Activated T-helper 1 cell treated with anti-CD3 and anti-CD28 coated beads, Interleukin-2, amount 50 U/mL, for 16 hours (primary cell): ENCODE data around the gene PBX1.

Experiments
- DNase-seq, 2 donors: peaks; one replicate each; pipeline ENCODE4 v3.0.0-alpha.2; 2020; ENCODE audit warnings: low read depth in 1 of 2, low spot score in 1 of 2

Gene PBX1

GRCh38 chr1:164614316-164614715, 55.3 kb downstream of the PBX1 start:
- DNase-seq, result no peak

DNA sequence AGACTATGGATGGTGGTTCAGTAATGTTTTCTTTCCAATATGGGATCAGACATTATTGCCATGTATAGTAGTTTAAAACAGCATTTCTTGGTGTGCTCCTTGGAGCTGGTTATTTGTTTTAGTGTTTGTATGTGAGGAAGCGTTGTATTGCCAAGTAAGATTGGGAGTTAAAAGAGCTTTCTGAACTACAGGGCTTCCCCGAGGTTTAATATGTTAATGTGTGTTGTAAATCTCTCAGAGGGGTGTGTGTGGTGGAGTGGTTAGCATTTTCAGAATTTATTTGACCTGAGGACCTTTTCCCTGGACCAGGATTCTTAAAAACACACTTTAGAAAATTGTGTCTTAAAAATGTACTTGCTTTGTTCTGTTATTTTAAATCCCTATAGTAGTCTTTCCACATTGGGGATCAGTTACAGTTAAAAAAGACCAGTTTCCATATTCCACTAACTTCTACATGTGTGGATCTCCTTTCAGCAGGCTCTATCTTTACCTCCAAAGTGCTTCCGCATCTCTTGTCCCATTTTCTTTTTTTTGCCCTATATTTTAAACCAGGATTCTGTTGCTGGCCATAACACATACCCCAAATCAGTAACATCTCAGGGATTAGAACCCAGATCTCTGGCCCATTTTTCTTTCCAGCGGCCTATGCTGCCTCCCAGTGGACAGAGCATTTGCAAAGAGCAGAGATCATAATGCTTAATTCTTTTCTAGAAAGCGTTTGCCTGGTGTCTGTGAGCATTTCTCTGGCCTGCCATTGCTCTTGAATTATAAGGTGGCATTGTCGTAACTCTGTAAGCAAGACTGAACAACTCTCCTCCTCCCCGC, 58.6 kb downstream of the PBX1 start:
- DNase-seq, result no peak

GRCh38 chr1:164618202-164618564, 59.2 kb downstream of the PBX1 start:
- no peak for DNase-seq

- DNase-seq, result no peak
Observed at GRCh38 chr1:164619006-164619784, 60.2 kb downstream of the PBX1 start.

DNA sequence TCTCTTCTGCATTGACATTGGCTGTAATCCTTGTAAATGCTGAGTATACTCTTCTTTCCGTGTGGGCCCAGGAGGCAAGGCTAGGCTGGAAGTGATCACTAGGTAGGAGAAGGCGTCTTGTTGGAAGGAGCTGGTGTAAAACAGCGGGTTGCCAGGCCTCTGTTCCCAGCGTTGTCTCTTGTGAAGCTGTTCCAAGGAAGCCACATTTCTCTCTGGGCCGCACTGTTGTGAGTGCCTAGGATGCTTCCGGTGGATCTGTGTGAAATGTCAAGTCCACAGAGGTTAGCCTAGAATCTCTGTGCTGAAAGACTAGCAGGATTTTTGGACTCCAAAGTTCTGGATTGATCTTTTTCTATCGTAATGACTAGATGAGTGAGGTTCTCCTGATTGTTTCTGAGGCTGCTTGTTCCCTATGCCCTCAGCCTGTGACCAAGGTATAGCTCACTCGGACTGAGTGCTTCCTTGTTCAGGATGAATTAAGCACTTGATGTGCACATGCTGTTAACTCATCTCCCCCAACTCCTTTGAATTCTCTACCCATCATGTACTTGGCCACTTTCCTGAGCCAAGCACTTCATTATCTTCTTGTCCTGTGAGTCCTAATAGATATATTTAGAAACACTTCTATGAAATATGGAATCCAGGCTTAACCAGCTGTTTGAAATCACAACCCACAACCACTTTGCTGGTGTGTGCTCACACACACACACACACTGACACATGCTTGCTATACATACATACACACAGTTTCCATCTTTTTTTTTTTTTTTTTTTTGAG, 63.3 kb downstream of the PBX1 start:
- DNase-seq, result no peak

DNA sequence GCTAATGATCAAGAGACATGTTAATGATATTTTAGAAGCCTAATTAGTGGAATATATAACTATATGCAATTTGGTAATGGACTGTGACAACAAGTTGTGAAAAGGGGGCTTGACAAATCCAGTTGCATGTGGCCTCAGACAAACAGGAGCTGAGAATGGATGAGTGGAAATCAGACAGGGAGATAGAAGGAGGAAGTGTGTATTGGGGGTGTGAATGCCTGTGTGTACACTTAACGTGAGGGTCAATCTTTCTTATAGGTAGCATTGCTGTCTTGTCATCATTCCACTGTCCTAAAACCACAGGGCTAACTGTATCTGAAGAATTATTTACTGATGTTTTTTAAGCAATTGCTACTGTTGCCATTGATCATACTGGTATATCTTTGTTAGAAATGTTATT, 64.8 kb downstream of the PBX1 start:
- DNase-seq, result no peak

GRCh38 chr1:164624400-164624799, 65.4 kb downstream of the PBX1 start:
- DNase-seq, result no peak

DNA sequence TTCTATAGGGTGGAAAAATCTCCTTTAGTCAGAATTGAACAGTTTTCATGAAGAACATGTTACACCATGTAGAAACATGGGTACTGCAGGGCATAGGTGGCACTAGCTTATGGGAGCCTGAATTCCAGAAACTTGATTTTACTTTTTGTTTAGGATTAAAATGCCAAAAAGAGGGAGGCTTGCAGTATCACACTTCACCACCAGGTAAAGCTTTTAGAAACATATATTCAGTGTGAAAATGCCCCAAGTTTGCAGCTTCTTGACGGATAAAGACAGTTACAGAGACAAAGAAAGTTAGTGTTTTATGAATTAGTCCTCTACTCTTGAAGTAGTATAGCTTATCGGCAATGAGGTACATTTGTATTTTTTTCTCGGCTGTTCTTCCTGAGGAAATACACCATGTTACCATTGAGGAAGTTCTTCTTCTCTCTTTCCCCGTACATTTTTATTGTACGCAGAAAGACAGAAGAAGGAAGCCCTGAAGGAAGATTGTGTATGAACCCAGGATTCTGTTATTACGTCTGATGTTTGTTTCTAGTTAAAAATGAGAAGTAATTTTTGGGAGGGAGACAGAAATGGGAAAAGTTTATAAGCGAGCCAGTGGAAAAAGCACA, 66.1 kb downstream of the PBX1 start:
- no peak for DNase-seq

DNA sequence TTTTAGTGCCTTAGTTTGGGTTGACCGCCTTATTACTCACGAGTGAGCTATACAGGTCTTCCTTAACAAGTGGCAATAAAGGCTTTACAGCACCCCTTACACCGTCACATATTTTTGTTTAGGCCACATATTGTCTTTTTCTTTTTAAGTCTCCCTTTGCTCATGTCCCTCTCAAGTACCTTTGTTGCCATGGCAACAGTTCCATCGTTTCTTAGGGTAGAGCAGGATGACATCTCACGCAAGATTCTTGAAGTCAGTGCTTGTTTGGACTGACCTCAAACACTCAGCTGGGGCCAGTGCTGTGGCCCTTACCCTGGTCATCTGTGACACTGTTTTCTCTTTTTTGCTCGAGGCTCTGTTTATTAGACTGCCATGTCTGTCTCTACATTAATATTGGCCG, 69.8 kb downstream of the PBX1 start:
- no peak for DNase-seq

GRCh38 chr1:164629971-164630370, 71.0 kb downstream of the PBX1 start:
- no peak for DNase-seq

GRCh38 chr1:164630626-164631396, 71.8 kb downstream of the PBX1 start:
- no peak for DNase-seq

DNA sequence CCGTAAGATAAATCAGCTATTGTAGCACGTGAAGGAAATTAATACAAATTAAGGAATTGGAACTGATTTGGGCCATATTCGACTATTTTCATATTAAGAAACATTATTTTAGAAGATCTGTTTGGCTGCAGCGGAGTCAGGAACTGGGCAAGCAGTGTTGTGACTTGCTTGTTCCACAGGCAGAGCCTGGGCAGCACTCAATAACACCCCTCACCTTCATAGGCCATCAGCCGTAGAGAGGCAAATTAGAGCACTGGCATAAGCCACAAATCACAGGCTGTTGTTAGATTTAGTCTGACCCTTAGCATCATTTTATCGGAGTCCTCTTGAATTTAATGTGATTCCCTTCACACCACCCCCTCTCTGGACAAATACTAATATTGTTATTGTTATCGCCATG, 72.8 kb downstream of the PBX1 start:
- no peak for DNase-seq

DNA sequence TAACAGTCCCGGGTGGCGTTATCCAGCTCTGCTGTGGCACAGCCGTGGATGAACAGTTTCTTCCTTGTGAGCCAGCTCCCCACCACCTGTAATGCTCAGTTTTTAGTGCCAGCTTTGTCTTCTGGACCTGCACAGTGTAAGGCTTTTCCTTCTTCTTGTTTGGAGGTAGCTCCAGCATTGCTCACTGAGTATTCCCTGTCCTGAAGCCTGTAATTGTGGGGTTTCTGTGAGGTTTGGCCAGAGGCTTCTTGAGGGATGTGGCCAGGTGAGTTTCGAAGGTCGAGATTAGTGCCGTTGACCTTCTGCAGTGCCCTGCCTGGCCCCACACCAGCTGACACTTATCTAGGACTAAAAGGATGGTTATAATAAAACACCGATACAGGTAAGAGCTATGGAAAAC, 75.0 kb downstream of the PBX1 start:
- no peak for DNase-seq

- no peak for DNase-seq
Observed at GRCh38 chr1:164635059-164635802, 76.2 kb downstream of the PBX1 start.

- DNase-seq, result no peak
Observed at GRCh38 chr1:164635803-164636731, 77.1 kb downstream of the PBX1 start.

DNA sequence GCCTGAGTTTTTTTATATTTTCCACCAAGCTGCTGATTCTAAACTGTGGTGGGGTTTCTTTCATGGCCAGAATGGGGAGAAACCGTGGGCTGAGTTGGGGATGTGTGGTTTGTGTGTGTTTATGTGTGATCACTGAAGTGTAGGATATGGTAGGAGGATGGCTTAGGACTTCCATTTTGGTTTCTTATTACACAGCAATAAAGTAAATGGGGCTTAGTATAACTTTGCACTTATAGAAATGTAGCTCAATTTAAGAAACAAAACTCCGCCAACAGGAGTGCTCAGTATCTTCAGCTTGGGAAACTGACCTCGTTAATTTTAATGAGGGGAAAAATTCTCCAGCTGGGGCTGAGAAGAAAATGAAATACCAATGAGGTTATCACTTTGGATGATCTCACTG, 77.8 kb downstream of the PBX1 start:
- no peak for DNase-seq

DNA sequence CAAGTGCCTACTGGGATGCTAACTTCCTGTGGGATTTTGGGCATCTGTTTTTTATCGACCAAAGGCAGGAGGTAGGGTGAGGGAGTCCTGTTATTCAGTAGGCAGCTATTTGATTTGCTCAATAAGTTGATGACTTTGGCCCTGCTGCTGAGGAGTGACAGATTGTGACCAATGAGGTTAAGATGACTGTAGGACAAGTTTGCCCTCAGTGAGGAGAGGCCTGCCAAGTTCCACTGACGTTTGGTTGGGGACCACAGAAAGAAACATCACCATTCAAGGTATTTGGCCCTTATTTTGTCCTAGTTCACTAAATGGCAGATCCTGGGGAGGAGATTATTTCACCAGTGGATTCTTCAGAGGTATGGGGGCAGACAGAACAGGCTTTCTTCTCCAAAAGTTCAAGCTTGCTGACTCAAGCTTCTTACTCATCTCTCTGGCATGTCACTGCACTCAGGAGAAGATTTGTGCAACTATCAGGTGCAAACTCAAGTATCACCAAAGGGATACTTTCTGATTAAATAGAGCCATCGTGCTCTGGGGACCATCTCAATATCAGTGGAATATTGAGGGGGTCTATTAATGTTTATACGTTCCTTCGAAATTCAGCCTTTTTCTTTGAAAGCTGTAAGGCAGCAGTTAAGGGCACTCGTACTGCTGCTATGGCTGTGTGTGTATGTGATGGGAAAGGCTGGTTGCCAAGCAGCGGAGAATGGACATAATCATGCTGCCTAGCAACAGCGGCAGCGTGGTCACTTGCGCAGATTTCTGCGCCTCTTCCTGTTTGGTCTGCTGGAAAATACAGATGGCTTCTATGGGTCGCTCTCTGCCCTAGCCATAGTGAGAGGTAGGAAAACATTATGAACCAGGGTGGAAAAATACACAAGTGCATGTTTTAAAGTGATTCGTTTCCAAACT, 78.7 kb downstream of the PBX1 start:
- no peak for DNase-seq
